ENCODE results near the gene DNMT3L.
"Not testable (repeated sequence)": the region's sequence is repeated elsewhere in the genome, so short reads cannot be mapped to it uniquely, and the experiment has no call there.

The DNMT3L gene

GRCh38 chr21:44240353-44240752 lies 21.3 kb downstream of the DNMT3L start:
- H3K9me3 ChIP-seq (ENCODE audit: control extremely low read depth in 1 of 5, control insufficient read depth in 4 of 5, insufficient read depth in 2 of 5, low read depth in 1 of 5, low read length in 4 of 5); H3K27me3 ChIP-seq (replicated peaks in 2 of 5; ENCODE audit: control insufficient read depth in 4 of 5, insufficient read depth in 5 of 5, low read length in 4 of 5); H3K27ac ChIP-seq (ENCODE audit: insufficient read depth in 1 of 2, low read depth in 1 of 2, low read length in 2 of 2, poor library complexity in 1 of 2, severe bottlenecking in 2 of 2); H3K4me3 ChIP-seq (ENCODE audit: control insufficient read depth in 1 of 7, extremely low read depth in 1 of 7, insufficient read depth in 4 of 7, low read depth in 2 of 7, low read length in 6 of 7); CTCF ChIA-PET; POLR2A ChIA-PET; H3K36me3 ChIP-seq (ENCODE audit: control insufficient read depth in 4 of 4, insufficient read depth in 4 of 4, low read length in 3 of 4); DNase-seq; H3K4me1 ChIP-seq (ENCODE audit: control extremely low read depth in 1 of 4, control insufficient read depth in 4 of 4, insufficient read depth in 4 of 4, low read length in 3 of 4): not testable (repeated sequence)
- WGBS (ENCODE audit: insufficient coverage): no CpG with 5 or more reads among the region's 46 CpGs

DNA sequence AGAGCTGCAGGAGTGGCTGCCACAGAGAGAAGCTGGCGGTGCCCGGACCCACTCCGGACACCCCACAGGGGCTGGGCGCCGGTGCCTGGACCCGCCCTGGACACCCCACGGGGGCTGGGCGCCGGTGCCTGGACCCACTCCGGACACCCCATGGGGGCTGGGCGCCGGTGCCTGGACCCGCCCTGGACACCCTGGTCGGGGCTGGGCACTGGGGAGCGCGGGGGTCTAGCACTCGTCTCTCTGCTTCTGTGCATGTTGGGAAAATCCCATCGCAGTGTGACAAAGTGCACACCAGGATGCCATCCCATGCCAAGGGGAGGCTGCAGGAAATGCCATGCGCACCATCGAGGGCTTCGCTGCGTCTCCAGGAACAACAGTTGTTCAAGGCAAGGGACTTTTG lies 32.1 kb downstream of the DNMT3L start:
- H3K4me1 ChIP-seq (ENCODE audit: control extremely low read depth in 1 of 4, control insufficient read depth in 4 of 4, insufficient read depth in 4 of 4, low read length in 3 of 4); H3K9me3 ChIP-seq (ENCODE audit: control extremely low read depth in 1 of 5, control insufficient read depth in 4 of 5, insufficient read depth in 2 of 5, low read depth in 1 of 5, low read length in 4 of 5); H3K36me3 ChIP-seq (ENCODE audit: control insufficient read depth in 4 of 4, insufficient read depth in 4 of 4, low read length in 3 of 4); DNase-seq; POLR2A ChIA-PET; H3K27ac ChIP-seq (ENCODE audit: insufficient read depth in 1 of 2, low read depth in 1 of 2, low read length in 2 of 2, poor library complexity in 1 of 2, severe bottlenecking in 2 of 2); H3K4me3 ChIP-seq (ENCODE audit: control insufficient read depth in 1 of 7, extremely low read depth in 1 of 7, insufficient read depth in 4 of 7, low read depth in 2 of 7, low read length in 6 of 7); CTCF ChIA-PET; H3K27me3 ChIP-seq (replicated peaks in 2 of 5; ENCODE audit: control insufficient read depth in 4 of 5, insufficient read depth in 5 of 5, low read length in 4 of 5): not testable (repeated sequence)
- WGBS (ENCODE audit: insufficient coverage): no CpG with 5 or more reads among the region's 22 CpGs

DNA sequence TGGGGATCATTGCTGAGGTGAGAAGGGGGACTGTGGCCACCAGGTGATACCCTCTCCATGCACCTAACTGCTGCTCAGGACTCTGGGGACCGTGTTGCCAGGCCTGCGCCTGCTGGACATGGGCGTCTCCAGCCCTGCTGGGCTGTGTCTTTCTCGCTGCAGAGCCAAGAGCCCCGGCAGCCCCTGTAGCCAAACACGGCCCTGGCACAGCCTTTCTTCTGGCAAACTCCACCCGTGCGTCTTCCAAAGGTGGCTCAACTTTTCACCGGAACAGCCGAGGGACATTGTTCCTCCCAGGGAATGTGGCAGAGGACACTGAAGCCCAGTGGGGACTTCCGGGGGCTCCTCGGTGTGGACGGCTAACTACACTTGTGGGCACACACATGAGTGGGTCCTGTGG lies 33.6 kb downstream of the DNMT3L start:
- POLR2A ChIA-PET; CTCF ChIA-PET; H3K27ac ChIP-seq (ENCODE audit: insufficient read depth in 1 of 2, low read depth in 1 of 2, low read length in 2 of 2, poor library complexity in 1 of 2, severe bottlenecking in 2 of 2); H3K4me1 ChIP-seq (ENCODE audit: control extremely low read depth in 1 of 4, control insufficient read depth in 4 of 4, insufficient read depth in 4 of 4, low read length in 3 of 4); H3K9me3 ChIP-seq (ENCODE audit: control extremely low read depth in 1 of 5, control insufficient read depth in 4 of 5, insufficient read depth in 2 of 5, low read depth in 1 of 5, low read length in 4 of 5); H3K36me3 ChIP-seq (ENCODE audit: control insufficient read depth in 4 of 4, insufficient read depth in 4 of 4, low read length in 3 of 4); H3K27me3 ChIP-seq (replicated peaks in 2 of 5; ENCODE audit: control insufficient read depth in 4 of 5, insufficient read depth in 5 of 5, low read length in 4 of 5); DNase-seq; H3K4me3 ChIP-seq (ENCODE audit: control insufficient read depth in 1 of 7, extremely low read depth in 1 of 7, insufficient read depth in 4 of 7, low read depth in 2 of 7, low read length in 6 of 7): not testable (repeated sequence)
- no CpG with 5 or more reads among the region's 13 CpGs for WGBS (ENCODE audit: insufficient coverage)

GRCh38 chr21:44227614-44228013 lies 34.1 kb downstream of the DNMT3L start:
- H3K4me3 ChIP-seq (ENCODE audit: control insufficient read depth in 1 of 7, extremely low read depth in 1 of 7, insufficient read depth in 4 of 7, low read depth in 2 of 7, low read length in 6 of 7); H3K9me3 ChIP-seq (ENCODE audit: control extremely low read depth in 1 of 5, control insufficient read depth in 4 of 5, insufficient read depth in 2 of 5, low read depth in 1 of 5, low read length in 4 of 5); CTCF ChIA-PET; POLR2A ChIA-PET; H3K4me1 ChIP-seq (ENCODE audit: control extremely low read depth in 1 of 4, control insufficient read depth in 4 of 4, insufficient read depth in 4 of 4, low read length in 3 of 4); DNase-seq; H3K27me3 ChIP-seq (replicated peaks in 2 of 5; ENCODE audit: control insufficient read depth in 4 of 5, insufficient read depth in 5 of 5, low read length in 4 of 5); H3K27ac ChIP-seq (ENCODE audit: insufficient read depth in 1 of 2, low read depth in 1 of 2, low read length in 2 of 2, poor library complexity in 1 of 2, severe bottlenecking in 2 of 2); H3K36me3 ChIP-seq (ENCODE audit: control insufficient read depth in 4 of 4, insufficient read depth in 4 of 4, low read length in 3 of 4): not testable (repeated sequence)
- WGBS (ENCODE audit: insufficient coverage): no CpG with 5 or more reads among the region's 9 CpGs

DNA sequence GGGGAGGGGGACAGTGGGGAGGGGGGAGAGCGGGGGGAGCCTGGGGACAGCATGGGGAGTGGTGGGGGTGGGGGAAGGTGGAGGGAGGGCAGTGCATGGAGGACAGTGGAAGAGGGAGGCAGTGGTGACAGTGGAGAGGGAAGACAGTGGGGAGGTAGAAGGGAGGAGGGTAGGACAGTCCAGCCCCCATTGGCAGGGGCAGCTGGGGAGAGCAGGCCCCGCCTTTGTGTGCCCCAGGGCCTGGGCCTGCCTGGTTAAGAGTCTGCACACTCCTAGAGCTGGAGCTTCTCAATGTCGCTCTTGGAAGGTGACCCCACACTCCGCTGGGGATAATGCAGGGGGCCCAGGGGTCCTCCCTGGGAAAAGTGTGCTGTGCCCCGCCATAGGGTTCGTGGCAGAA lies 36.1 kb downstream of the DNMT3L start:
- H3K9me3 ChIP-seq (ENCODE audit: control extremely low read depth in 1 of 5, control insufficient read depth in 4 of 5, insufficient read depth in 2 of 5, low read depth in 1 of 5, low read length in 4 of 5); POLR2A ChIA-PET; DNase-seq; H3K36me3 ChIP-seq (ENCODE audit: control insufficient read depth in 4 of 4, insufficient read depth in 4 of 4, low read length in 3 of 4); H3K27ac ChIP-seq (ENCODE audit: insufficient read depth in 1 of 2, low read depth in 1 of 2, low read length in 2 of 2, poor library complexity in 1 of 2, severe bottlenecking in 2 of 2); H3K27me3 ChIP-seq (replicated peaks in 2 of 5; ENCODE audit: control insufficient read depth in 4 of 5, insufficient read depth in 5 of 5, low read length in 4 of 5); H3K4me3 ChIP-seq (ENCODE audit: control insufficient read depth in 1 of 7, extremely low read depth in 1 of 7, insufficient read depth in 4 of 7, low read depth in 2 of 7, low read length in 6 of 7); CTCF ChIA-PET; H3K4me1 ChIP-seq (ENCODE audit: control extremely low read depth in 1 of 4, control insufficient read depth in 4 of 4, insufficient read depth in 4 of 4, low read length in 3 of 4): not testable (repeated sequence)
- no CpG with 5 or more reads among the region's 6 CpGs for WGBS (ENCODE audit: insufficient coverage)

- H3K27me3 ChIP-seq (replicated peaks in 2 of 5; ENCODE audit: control insufficient read depth in 4 of 5, insufficient read depth in 5 of 5, low read length in 4 of 5); H3K27ac ChIP-seq (ENCODE audit: insufficient read depth in 1 of 2, low read depth in 1 of 2, low read length in 2 of 2, poor library complexity in 1 of 2, severe bottlenecking in 2 of 2); H3K36me3 ChIP-seq (ENCODE audit: control insufficient read depth in 4 of 4, insufficient read depth in 4 of 4, low read length in 3 of 4); DNase-seq; H3K4me3 ChIP-seq (ENCODE audit: control insufficient read depth in 1 of 7, extremely low read depth in 1 of 7, insufficient read depth in 4 of 7, low read depth in 2 of 7, low read length in 6 of 7); H3K9me3 ChIP-seq (ENCODE audit: control extremely low read depth in 1 of 5, control insufficient read depth in 4 of 5, insufficient read depth in 2 of 5, low read depth in 1 of 5, low read length in 4 of 5); POLR2A ChIA-PET; H3K4me1 ChIP-seq (ENCODE audit: control extremely low read depth in 1 of 4, control insufficient read depth in 4 of 4, insufficient read depth in 4 of 4, low read length in 3 of 4); CTCF ChIA-PET: not testable (repeated sequence)
- no CpG with 5 or more reads among the region's 5 CpGs for WGBS (ENCODE audit: insufficient coverage)
Observed at GRCh38 chr21:44223334-44223733, 38.4 kb downstream of the DNMT3L start.

GRCh38 chr21:44220674-44221073 lies 41.0 kb downstream of the DNMT3L start:
- DNase-seq; H3K4me1 ChIP-seq (ENCODE audit: control extremely low read depth in 1 of 4, control insufficient read depth in 4 of 4, insufficient read depth in 4 of 4, low read length in 3 of 4); H3K27me3 ChIP-seq (replicated peaks in 2 of 5; ENCODE audit: control insufficient read depth in 4 of 5, insufficient read depth in 5 of 5, low read length in 4 of 5); H3K27ac ChIP-seq (ENCODE audit: insufficient read depth in 1 of 2, low read depth in 1 of 2, low read length in 2 of 2, poor library complexity in 1 of 2, severe bottlenecking in 2 of 2); POLR2A ChIA-PET; H3K4me3 ChIP-seq (ENCODE audit: control insufficient read depth in 1 of 7, extremely low read depth in 1 of 7, insufficient read depth in 4 of 7, low read depth in 2 of 7, low read length in 6 of 7); H3K36me3 ChIP-seq (ENCODE audit: control insufficient read depth in 4 of 4, insufficient read depth in 4 of 4, low read length in 3 of 4); H3K9me3 ChIP-seq (ENCODE audit: control extremely low read depth in 1 of 5, control insufficient read depth in 4 of 5, insufficient read depth in 2 of 5, low read depth in 1 of 5, low read length in 4 of 5); CTCF ChIA-PET: not testable (repeated sequence)
- no CpG with 5 or more reads among the region's 18 CpGs for WGBS (ENCODE audit: insufficient coverage)

GRCh38 chr21:44218461-44218860 lies 43.2 kb downstream of the DNMT3L start:
- POLR2A ChIA-PET; H3K27me3 ChIP-seq (replicated peaks in 2 of 5; ENCODE audit: control insufficient read depth in 4 of 5, insufficient read depth in 5 of 5, low read length in 4 of 5); CTCF ChIA-PET; H3K4me3 ChIP-seq (ENCODE audit: control insufficient read depth in 1 of 7, extremely low read depth in 1 of 7, insufficient read depth in 4 of 7, low read depth in 2 of 7, low read length in 6 of 7); H3K4me1 ChIP-seq (ENCODE audit: control extremely low read depth in 1 of 4, control insufficient read depth in 4 of 4, insufficient read depth in 4 of 4, low read length in 3 of 4); DNase-seq; H3K9me3 ChIP-seq (ENCODE audit: control extremely low read depth in 1 of 5, control insufficient read depth in 4 of 5, insufficient read depth in 2 of 5, low read depth in 1 of 5, low read length in 4 of 5); H3K27ac ChIP-seq (ENCODE audit: insufficient read depth in 1 of 2, low read depth in 1 of 2, low read length in 2 of 2, poor library complexity in 1 of 2, severe bottlenecking in 2 of 2); H3K36me3 ChIP-seq (ENCODE audit: control insufficient read depth in 4 of 4, insufficient read depth in 4 of 4, low read length in 3 of 4): not testable (repeated sequence)
- WGBS (ENCODE audit: insufficient coverage): no CpG with 5 or more reads among the region's 8 CpGs
